Kidney epithelial cell (primary cell): ENCODE data around the gene MZF1. TPM values are rescaled to one million over a fixed set of nuclear protein-coding genes. Genes with fewer than 3 reads are reported as not detected.
A peak's percentile ranks its signal among the peaks of the same experiment; 100 is the strongest.
"Not testable (repeated sequence)": the region's sequence is repeated elsewhere in the genome, so short reads cannot be mapped to it uniquely, and the experiment has no call there.

Experiments used
- DNase-seq: peaks from one replicate; pipeline ENCODE4 v3.0.0-alpha.2; 2010; ENCODE audit warnings: low read depth
- H3K27me3 ChIP-seq: 2 replicates; pipeline ENCODE4 v1.6.0; 2011; ENCODE audit warnings: low read length; ENCODE audit not compliant: control insufficient read depth, insufficient read depth
- H3K36me3 ChIP-seq: 2 replicates; pipeline ENCODE4 v1.5.1; 2011; ENCODE audit warnings: low read length; ENCODE audit not compliant: control insufficient read depth, insufficient read depth
- H3K4me3 ChIP-seq: 2 replicates; pipeline ENCODE4 v1.5.1; 2011; ENCODE audit warnings: low read depth, mild to moderate bottlenecking, control low read depth, low read length
- CTCF ChIP-seq: IDR thresholded peaks from 2 replicates; pipeline ENCODE4 v1.5.1; 2011; ENCODE audit warnings: mild to moderate bottlenecking, moderate library complexity, low read length, control low read depth, inconsistent platforms; ENCODE audit not compliant: insufficient read depth, poor library complexity, severe bottlenecking
- total RNA-seq: library from RNA; depleted of rRNA; stranded (reverse); fragments of >200 nt; gene quantifications from 2 replicates; pipeline ENCODE4 v1.2.3, GENCODE V29; 2015

MZF1 gene
- total RNA-seq, 1 donor from 2014 or later, result 14.6 TPM

- TF ChIP-seq CTCF, result no peak
- Histone ChIP-seq H3K27me3 (no peaks in the 10 kb centered on the region), H3K36me3 (peaks cover 17% of the 10 kb centered on the region), H3K4me3 (no peak overlapping the region)
- DNase-seq, result no peak
Observed at GRCh38 chr19:58547323-58548312, 25.5 kb downstream of the MZF1 start.

- no peak for TF ChIP-seq CTCF
- peaks cover 16% of the 10 kb centered on the region for H3K36me3 ChIP-seq
- DNase-seq, result no peak
- no peaks in the 10 kb centered on the region for H3K27me3 ChIP-seq
- peak overlapping the region; percentile 90 for H3K4me3 ChIP-seq
Observed at GRCh38 chr19:58546019-58546530, 27.1 kb downstream of the MZF1 start.

- H3K4me3 ChIP-seq, result peak overlapping the region; percentile 90
- peaks cover under 1% of the 10 kb centered on the region for H3K27me3 ChIP-seq
- TF ChIP-seq CTCF, result no peak
- peaks cover 15% of the 10 kb centered on the region for H3K36me3 ChIP-seq
- DNase-seq, result no peak
Observed at GRCh38 chr19:58545286-58546018, 27.7 kb downstream of the MZF1 start.

- TF ChIP-seq CTCF, result no peak
- Histone ChIP-seq H3K27me3 (peaks cover 3% of the 10 kb centered on the region), H3K4me3 (peak overlapping the region; percentile 90), H3K36me3 (peaks cover 12% of the 10 kb centered on the region)
- no peak for DNase-seq
Observed at GRCh38 chr19:58544591-58545285, 28.4 kb downstream of the MZF1 start.

- Histone ChIP-seq H3K36me3 (peaks cover 10% of the 10 kb centered on the region), H3K27me3 (peaks cover 7% of the 10 kb centered on the region), H3K4me3 (peak within 1 kb of the TSS; percentile 90)
- peak; percentile 90 for DNase-seq
- no peak for TF ChIP-seq CTCF
Observed at GRCh38 chr19:58543826-58544590, 29.1 kb downstream of the MZF1 start, which contains the start of gene TRIM28. TSS of gene TRIM28 (plus strand) at chr19:58544064. CDS start at chr19:58544758, 694 bp downstream.

GRCh38 chr19:58542641-58543372 is 30.3 kb downstream of the MZF1 start:
- DNase-seq, H3K4me3 ChIP-seq, H3K36me3 ChIP-seq: not testable (repeated sequence)
- H3K27me3 ChIP-seq, result peaks cover 15% of the 10 kb centered on the region

- H3K27me3 ChIP-seq, result peaks cover 15% of the 10 kb centered on the region
- not testable (repeated sequence) for DNase-seq, H3K36me3 ChIP-seq, H3K4me3 ChIP-seq
Observed at GRCh38 chr19:58539169-58539559, 34.0 kb downstream of the MZF1 start.
